Fibroblast of the aortic adventitia (primary cell): Measurements from ENCODE around the gene DNAH6. TPM values are rescaled to one million over a fixed set of nuclear protein-coding genes. Genes with fewer than 3 reads are reported as not detected.

Experiments used
- DNase-seq: peaks from one replicate; pipeline ENCODE4 v3.0.0-alpha.2; 2010; ENCODE audit warnings: low read depth
- H3K4me3 ChIP-seq: 2 replicates; pipeline ENCODE4 v1.5.1; 2011; ENCODE audit warnings: low read depth, mild to moderate bottlenecking, control low read depth, low read length, moderate library complexity
- CTCF ChIP-seq: IDR thresholded peaks from 2 replicates; pipeline ENCODE4 v1.5.1; 2011; ENCODE audit warnings: mild to moderate bottlenecking, low read length, control low read depth, inconsistent platforms; ENCODE audit not compliant: insufficient read depth
- total RNA-seq: library from RNA; depleted of rRNA; stranded (reverse); fragments of >200 nt; gene quantifications from 2 replicates; pipeline ENCODE4 v1.2.3, GENCODE V29; 2012; ENCODE audit warnings: low replicate concordance

The DNAH6 gene
- total RNA-seq, 1 donor: under 0.01 TPM

DNA sequence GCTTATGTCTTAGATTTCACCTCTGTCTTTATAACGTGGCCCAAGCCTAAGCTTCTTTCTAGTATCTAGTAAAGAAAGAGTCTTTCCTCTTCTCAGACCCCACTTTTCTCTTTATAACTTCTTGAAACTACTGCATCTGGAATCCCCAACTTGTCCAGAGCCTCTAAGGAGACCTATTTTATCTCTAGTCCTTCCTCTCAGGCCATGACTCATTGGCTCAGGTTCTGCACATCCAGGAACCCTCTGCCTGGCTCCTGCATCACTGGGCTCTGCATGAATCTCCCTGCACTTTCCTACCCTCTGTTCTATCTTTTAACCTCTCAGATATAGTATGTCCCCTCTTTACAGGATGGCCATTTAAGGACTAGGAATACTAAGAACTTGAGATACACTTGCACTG lies 124.7 kb downstream of the DNAH6 start:
- no peak for DNase-seq
- no peak overlapping the region for H3K4me3 ChIP-seq

GRCh38 chr2:84643991-84644390 lies 127.7 kb downstream of the DNAH6 start:
- no peak for TF ChIP-seq CTCF
- no peak overlapping the region for H3K4me3 ChIP-seq
- no peak for DNase-seq

More for the DNA sequence above, 124.7 kb downstream of the DNAH6 start:
- no peak for TF ChIP-seq CTCF

DNA sequence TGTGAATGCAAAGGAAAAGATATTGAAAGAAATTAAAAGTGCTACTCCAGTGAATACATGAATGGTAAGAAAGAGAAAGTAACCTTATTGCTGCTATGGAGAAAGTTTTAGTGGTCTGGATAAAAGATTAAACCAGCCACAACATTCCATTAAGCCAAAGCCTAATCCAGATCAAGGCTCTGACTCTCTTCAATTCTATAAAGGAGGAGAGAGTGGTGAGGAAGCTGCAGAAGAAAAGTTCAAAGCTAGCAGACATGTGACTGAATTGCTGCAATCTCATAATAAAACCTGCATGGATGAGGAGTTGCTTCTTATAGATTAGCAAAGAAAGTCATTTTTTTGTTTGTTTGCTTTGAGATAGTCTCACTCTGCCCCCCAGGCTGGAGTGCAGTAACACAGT lies 130.2 kb downstream of the DNAH6 start:
- no peak for TF ChIP-seq CTCF
- no peak for DNase-seq
- H3K4me3 ChIP-seq: no peak overlapping the region

DNA sequence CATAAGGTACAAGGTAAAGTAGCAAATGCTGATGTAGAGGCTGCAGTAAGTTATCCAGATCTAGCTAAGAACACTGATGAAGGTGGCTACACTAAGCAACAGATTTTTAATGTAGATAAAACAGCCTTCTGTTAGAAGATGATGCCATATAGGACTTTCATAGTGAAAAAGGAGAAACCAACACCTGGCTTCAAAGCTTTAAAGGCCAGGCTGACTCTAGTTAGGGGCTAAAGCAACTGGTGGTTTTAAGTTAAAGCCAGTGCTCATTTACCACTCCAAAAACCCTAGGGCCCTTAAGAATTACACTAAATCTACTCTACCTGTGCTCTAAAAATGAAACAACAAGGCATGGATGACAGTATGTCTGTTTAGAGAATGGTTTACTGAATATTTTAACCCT lies 131.0 kb downstream of the DNAH6 start:
- no peak overlapping the region for H3K4me3 ChIP-seq
- DNase-seq: no peak
- TF ChIP-seq CTCF: no peak

DNA sequence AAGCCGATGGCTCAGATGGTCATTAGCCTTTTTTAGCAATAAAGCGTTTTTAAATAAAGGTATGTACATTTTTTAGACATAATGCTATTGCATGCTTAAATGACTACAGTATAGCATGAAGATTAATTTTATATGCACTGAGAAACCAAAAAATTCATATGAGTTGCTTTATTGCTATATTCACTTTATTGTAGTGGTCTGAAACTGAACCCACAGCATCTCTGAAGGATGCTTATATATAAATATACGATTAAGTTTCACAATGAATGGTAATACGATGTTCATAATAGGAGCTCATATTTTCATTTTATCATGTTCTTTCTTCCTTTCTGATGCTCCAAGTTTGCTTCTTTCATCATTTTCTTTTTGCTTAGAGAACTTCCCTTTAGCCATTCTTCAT lies 132.8 kb downstream of the DNAH6 start:
- DNase-seq: no peak
- TF ChIP-seq CTCF: no peak
- no peak overlapping the region for H3K4me3 ChIP-seq

DNA sequence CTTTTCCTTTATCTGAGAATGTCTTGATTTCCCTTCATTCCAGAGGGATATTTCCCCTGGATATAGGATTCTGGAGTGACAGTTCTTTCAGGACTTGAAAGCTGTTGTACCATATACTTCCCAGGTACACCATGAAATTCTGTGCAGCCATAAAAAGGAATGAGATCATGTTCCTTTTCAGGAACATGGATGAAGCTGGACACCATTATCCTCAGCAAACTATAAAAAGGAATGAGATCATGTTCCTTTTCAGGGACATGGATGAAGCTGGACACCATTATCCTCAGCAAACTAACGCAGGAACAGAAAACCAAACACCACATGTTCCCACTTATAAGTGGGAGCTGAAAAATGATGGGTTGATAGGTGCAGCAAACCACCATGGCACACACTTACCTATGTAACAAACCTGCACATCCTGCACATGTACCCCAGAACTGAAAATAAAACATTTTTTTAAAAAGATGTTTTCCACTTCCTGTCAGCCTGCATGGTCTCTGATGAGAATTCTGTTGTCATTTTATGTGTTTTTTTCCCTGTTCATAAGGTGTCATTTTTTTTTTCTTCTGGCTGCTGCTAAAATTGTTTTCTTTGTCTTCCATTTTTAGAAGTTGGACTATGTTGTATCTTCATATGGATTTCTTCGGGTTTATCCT lies 133.3 kb downstream of the DNAH6 start:
- no peak for TF ChIP-seq CTCF

GRCh38 chr2:84652431-84652830 lies 136.1 kb downstream of the DNAH6 start:
- no peak for TF ChIP-seq CTCF
- no peak for DNase-seq
- no peak overlapping the region for H3K4me3 ChIP-seq

More for the DNA sequence above, 133.3 kb downstream of the DNAH6 start:
- H3K4me3 ChIP-seq: no peak overlapping the region
- DNase-seq: no peak
